Activated naive CD8-positive, alpha-beta T cell treated with anti-CD3 and anti-CD28 coated beads for 36 hours (primary cell): Measurements from ENCODE around the gene METTL9. TPM values are rescaled to one million over a fixed set of nuclear protein-coding genes. Genes with fewer than 3 reads are reported as not detected.

Source experiments
- DNase-seq: peaks from one replicate; pipeline ENCODE4 v3.0.0; 2021
- H3K27ac Mint-ChIP-seq: one replicate; pipeline ENCODE4 v1.8.0; 2022; ENCODE audit warnings: mild to moderate bottlenecking, moderate library complexity, mixed read lengths
- H3K27me3 Mint-ChIP-seq: one replicate; pipeline ENCODE4 v1.8.0; 2022; ENCODE audit warnings: mild to moderate bottlenecking, mixed read lengths
- H3K36me3 Mint-ChIP-seq: one replicate; pipeline ENCODE4 v1.8.0; 2021; ENCODE audit warnings: mild to moderate bottlenecking, mixed read lengths
- H3K4me1 Mint-ChIP-seq: one replicate; pipeline ENCODE4 v1.8.0; 2021; ENCODE audit warnings: mixed read lengths
- H3K4me3 Mint-ChIP-seq: one replicate; pipeline ENCODE4 v1.8.0; 2022; ENCODE audit warnings: mild to moderate bottlenecking, moderate library complexity, mixed read lengths
- H3K9me3 Mint-ChIP-seq: one replicate; pipeline ENCODE4 v1.8.0; 2022; ENCODE audit warnings: mixed read lengths
- total RNA-seq, 2 experiments: library from RNA; stranded (reverse); gene quantifications; one replicate each; pipeline ENCODE4 v1.2.3, GENCODE V29; 2021

The METTL9 gene
- total RNA-seq, 2 experiments from 2014 or later, result 99.5 to 102 TPM

DNA sequence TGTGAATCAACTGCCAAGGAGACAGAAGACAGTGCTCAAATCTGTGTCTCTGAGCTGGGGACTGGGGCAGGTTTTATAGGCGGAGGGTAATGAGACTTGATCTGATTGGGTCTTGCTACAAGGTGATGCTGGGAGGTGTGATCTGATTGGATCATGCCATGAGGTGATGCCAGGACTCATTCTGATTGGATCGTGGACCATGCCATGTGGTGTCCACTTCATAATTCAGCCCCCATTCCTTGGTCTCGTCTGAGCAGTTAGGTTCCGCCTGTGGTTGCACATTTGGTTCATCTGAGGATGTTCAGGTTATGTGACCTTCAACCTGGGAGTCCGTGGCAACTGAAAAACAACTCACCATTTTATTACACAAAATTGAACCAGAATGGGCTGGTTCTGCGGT, 105.4 kb downstream of the METTL9 start:
- DNase-seq, result no peak
- Mint-ChIP-seq H3K27me3 (no peaks in the 10 kb centered on the region), H3K4me1 (no peaks in the 10 kb centered on the region), H3K36me3 (no peaks in the 10 kb centered on the region), H3K27ac (no peak overlapping the region), H3K4me3 (no peak overlapping the region), H3K9me3 (no peaks in the 10 kb centered on the region)

Other genes starting within 250 kb of the METTL9 start
- gene IGSF6, start 53.0 kb downstream of the METTL9 start, total RNA-seq, result under 1 TPM; 0.10 to 0.14 TPM
- under 1 TPM in 1 of 2 experiments, not detected in 1; 0.06 TPM for gene OTOA, start 64.4 kb downstream of the METTL9 start, total RNA-seq